Measurements from ENCODE around the gene IPP. TPM values are rescaled to one million over a fixed set of nuclear protein-coding genes. Genes with fewer than 3 reads are reported as not detected.
"Not testable (repeated sequence)": the region's sequence is repeated elsewhere in the genome, so short reads cannot be mapped to it uniquely, and the experiment has no call there.

IPP gene
- total RNA-seq, 3 donors from 2014 or later, result 10.5 to 15.4 (median 11.4) TPM

DNA sequence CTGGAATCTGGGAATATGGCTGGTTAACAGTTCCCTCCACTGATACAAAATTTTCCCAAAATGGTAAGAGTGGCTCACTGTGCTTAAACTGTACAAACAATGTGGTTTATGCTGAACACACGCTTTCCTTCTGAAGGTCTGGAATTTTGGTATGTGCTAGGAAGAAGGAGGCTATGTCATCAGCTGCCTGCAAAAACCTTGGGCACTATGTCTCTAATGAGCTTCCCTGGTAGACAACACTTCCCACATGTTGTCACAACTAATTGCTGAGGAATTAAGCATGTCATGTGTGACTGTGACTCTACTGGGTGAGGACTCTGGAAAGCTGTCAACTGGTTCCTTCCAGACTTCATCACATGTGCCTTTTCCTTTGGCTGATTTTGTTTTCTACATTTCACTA lies 29.2 kb downstream of the IPP start:
- intact Hi-C loops (cut with DNase I; ENCODE audit: low total_unique reads), result no loop called here
- Histone ChIP-seq H3K27ac (no peak overlapping the region), H3K36me3 (peaks cover 3% of the 10 kb centered on the region), H3K4me1 (no peaks in the 10 kb centered on the region), H3K27me3 (no peaks in the 10 kb centered on the region), H3K4me3 (no peak overlapping the region), H3K9me3 (no peaks in the 10 kb centered on the region)
- DNase-seq (ENCODE audit: low spot score in 2 of 2), result no peak
- no peak for TF ChIP-seq POLR2A (IDR thresholded peaks at IDR 0.05)
- TF ChIP-seq, protein P1, sequence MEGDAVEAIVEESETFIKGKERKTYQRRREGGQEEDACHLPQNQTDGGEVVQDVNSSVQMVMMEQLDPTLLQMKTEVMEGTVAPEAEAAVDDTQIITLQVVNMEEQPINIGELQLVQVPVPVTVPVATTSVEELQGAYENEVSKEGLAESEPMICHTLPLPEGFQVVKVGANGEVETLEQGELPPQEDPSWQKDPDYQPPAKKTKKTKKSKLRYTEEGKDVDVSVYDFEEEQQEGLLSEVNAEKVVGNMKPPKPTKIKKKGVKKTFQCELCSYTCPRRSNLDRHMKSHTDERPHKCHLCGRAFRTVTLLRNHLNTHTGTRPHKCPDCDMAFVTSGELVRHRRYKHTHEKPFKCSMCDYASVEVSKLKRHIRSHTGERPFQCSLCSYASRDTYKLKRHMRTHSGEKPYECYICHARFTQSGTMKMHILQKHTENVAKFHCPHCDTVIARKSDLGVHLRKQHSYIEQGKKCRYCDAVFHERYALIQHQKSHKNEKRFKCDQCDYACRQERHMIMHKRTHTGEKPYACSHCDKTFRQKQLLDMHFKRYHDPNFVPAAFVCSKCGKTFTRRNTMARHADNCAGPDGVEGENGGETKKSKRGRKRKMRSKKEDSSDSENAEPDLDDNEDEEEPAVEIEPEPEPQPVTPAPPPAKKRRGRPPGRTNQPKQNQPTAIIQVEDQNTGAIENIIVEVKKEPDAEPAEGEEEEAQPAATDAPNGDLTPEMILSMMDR (IDR thresholded peaks at IDR 0.05), result no peak
- TF ChIP-seq POLR2AphosphoS5 (IDR thresholded peaks at IDR 0.05), result no peak

DNA sequence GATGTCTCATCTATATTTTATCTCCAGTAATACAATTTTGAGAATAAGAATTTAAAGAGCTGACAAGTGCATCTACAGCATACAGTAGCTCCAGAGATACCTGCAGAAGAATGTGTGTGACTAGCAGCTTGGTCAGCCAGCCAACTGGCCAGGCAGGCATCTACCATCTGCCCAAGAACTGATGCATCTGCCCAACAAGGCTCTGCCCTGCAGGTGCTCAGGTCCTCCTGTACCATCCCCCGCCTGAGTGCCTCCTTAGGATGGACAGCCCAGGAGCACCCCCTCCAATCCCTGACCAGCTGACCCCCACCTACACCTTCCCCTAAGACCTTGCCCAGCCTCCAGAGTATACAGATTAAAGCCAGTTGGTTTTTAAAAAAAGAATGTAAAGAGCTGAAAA lies 32.2 kb downstream of the IPP start:
- H3K27ac ChIP-seq, result no peak overlapping the region
- intact Hi-C loops (cut with DNase I; ENCODE audit: low total_unique reads), result no loop called here
- TF ChIP-seq POLR2AphosphoS5 (IDR thresholded peaks at IDR 0.05) (no peak), POLR2A (IDR thresholded peaks at IDR 0.05) (no peak)
- TF ChIP-seq, protein P1 (IDR thresholded peaks at IDR 0.05), result no peak
- no peaks in the 10 kb centered on the region for H3K4me1 ChIP-seq
- H3K4me3 ChIP-seq, result no peak overlapping the region
- H3K36me3 ChIP-seq, result peaks cover 8% of the 10 kb centered on the region
- H3K9me3 ChIP-seq, result no peaks in the 10 kb centered on the region
- no peak for DNase-seq (ENCODE audit: low spot score in 2 of 2)
- no peaks in the 10 kb centered on the region for H3K27me3 ChIP-seq

DNA sequence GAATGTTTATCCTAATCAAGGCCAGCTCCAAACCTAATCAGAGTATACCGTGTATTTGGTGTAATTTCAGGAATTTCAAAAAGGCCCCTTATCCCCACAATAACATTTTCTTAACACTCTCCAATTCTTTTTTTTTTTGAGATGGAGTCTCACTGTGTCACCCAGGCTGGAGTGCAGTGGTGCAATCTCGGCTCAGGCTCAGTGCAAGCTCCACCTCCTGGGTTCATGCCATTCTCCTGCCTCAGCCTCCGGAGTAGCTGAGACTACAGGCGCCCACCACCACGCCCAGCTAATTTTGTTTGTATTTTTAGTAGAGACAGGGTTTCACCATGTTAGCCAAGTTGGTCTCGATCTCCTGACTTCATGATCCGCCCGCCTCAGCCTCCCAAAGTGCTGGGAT lies 33.1 kb downstream of the IPP start:
- intact Hi-C loops (cut with DNase I; ENCODE audit: low total_unique reads); H3K4me3 ChIP-seq; H3K27me3 ChIP-seq; H3K27ac ChIP-seq; H3K36me3 ChIP-seq; H3K9me3 ChIP-seq; DNase-seq (ENCODE audit: low spot score in 2 of 2); H3K4me1 ChIP-seq: not testable (repeated sequence)

DNA sequence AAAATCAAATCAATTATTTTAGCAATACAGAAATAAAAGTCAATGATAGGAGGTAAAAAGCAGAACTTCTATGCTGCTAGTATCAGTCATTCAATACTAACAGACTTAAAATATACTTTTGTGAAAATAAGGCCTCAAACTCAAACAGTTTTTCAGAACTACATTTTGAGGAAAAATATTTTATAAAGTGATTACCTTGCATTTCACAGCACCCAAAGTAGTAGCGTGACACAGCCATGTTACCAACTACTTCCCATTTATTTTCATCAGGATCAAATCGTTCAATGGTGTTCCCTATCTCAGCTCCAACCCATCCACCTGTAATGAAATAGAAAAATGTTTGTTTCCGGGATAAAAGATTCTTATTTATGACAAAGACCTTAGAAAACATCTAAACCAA lies 33.8 kb downstream of the IPP start:
- intact Hi-C loops (cut with DNase I; ENCODE audit: low total_unique reads), result no loop called here
- peaks cover 7% of the 10 kb centered on the region for H3K36me3 ChIP-seq
- no peaks in the 10 kb centered on the region for H3K9me3 ChIP-seq
- H3K4me1 ChIP-seq, result no peaks in the 10 kb centered on the region
- TF ChIP-seq POLR2A (IDR thresholded peaks at IDR 0.05) (no peak), POLR2AphosphoS5 (IDR thresholded peaks at IDR 0.05) (no peak)
- TF ChIP-seq, protein P1 (IDR thresholded peaks at IDR 0.05), result no peak
- H3K4me3 ChIP-seq, result no peak overlapping the region
- no peak overlapping the region for H3K27ac ChIP-seq
- no peaks in the 10 kb centered on the region for H3K27me3 ChIP-seq
- no peak for DNase-seq (ENCODE audit: low spot score in 2 of 2)

DNA sequence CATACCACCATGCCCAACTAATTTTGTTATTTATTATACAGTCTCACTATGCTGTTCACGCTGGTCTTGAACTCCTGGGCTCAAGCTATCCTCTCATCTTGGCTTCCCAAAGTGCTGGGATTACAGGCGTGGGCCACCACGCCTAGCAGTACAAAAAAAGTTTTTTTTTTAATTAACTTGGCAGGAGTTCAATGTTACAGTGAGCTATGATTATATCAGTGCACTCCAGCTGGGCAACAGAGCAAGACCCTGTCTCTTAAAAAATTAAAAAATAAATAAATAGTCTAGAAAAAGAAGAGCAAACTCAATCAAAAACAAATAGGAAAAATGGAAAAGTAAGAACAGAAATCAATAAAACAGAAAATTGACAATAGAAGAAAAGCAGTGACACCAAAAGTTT lies 36.7 kb downstream of the IPP start:
- no peak for DNase-seq (ENCODE audit: low spot score in 2 of 2)
- no peaks in the 10 kb centered on the region for H3K27me3 ChIP-seq
- H3K27ac ChIP-seq, result no peak overlapping the region
- peaks cover 7% of the 10 kb centered on the region for H3K36me3 ChIP-seq
- no peaks in the 10 kb centered on the region for H3K4me1 ChIP-seq
- H3K9me3 ChIP-seq, result no peaks in the 10 kb centered on the region
- H3K4me3 ChIP-seq, result no peak overlapping the region
- TF ChIP-seq POLR2AphosphoS5 (IDR thresholded peaks at IDR 0.05), result no peak
- TF ChIP-seq, protein P1 (IDR thresholded peaks at IDR 0.05), result no peak
- no peak for TF ChIP-seq POLR2A (IDR thresholded peaks at IDR 0.05)
- intact Hi-C loops (cut with DNase I; ENCODE audit: low total_unique reads), result no loop called here

DNA sequence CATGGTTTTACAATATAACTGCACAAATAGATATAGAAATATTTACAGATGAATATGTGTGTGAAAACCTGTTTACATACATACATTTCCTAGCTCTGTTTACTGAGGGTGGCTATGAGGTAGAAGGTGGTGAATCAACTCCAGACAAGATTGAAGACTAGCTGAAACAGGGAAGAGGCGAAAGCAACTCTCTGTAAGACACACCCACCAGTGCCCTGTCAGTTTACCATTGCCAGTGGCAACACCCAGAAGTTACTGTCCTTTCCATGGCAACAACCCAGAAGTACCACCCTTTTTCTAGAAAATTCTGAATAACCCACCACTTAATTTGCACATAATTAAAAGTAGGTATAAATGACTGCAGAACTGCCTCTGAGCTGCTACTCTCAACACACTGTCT lies 45.8 kb downstream of the IPP start:
- Histone ChIP-seq H3K27ac (no peak overlapping the region), H3K27me3 (no peaks in the 10 kb centered on the region), H3K4me1 (no peaks in the 10 kb centered on the region), H3K9me3 (peaks cover 0 to 4% of the 10 kb centered on the region in 2 donors), H3K4me3 (no peak overlapping the region), H3K36me3 (no peaks in the 10 kb centered on the region)
- intact Hi-C loops (cut with DNase I; ENCODE audit: low total_unique reads), result no loop called here
- TF ChIP-seq, protein P1 (IDR thresholded peaks at IDR 0.05), result no peak
- no peak for TF ChIP-seq POLR2A (IDR thresholded peaks at IDR 0.05)
- TF ChIP-seq POLR2AphosphoS5 (IDR thresholded peaks at IDR 0.05), result no peak
- DNase-seq (ENCODE audit: low spot score in 2 of 2), result no peak

Data from breast epithelium (tissue), 4 donors.